Rectal smooth muscle tissue (tissue), 1 donor: ENCODE results near the gene CORIN.

ENCODE experiments used
- H3K27ac ChIP-seq: one replicate; pipeline ENCODE4 v1.7.0; 2013; ENCODE audit warnings: low read depth, low read length, inconsistent platforms
- H3K27me3 ChIP-seq: one replicate; pipeline ENCODE4 v1.7.0; 2013; ENCODE audit warnings: low read length; ENCODE audit not compliant: control insufficient read depth, insufficient read depth
- H3K36me3 ChIP-seq: one replicate; pipeline ENCODE4 v1.7.0; 2013; ENCODE audit warnings: low read length; ENCODE audit not compliant: control insufficient read depth, insufficient read depth
- H3K4me1 ChIP-seq: one replicate; pipeline ENCODE4 v1.7.0; 2013; ENCODE audit warnings: low read length; ENCODE audit not compliant: control insufficient read depth, insufficient read depth
- H3K4me3 ChIP-seq: one replicate; pipeline ENCODE4 v1.7.0; 2013; ENCODE audit warnings: low read length
- H3K9ac ChIP-seq: one replicate; pipeline ENCODE4 v1.7.0; 2013; ENCODE audit warnings: low read length

CORIN gene

DNA sequence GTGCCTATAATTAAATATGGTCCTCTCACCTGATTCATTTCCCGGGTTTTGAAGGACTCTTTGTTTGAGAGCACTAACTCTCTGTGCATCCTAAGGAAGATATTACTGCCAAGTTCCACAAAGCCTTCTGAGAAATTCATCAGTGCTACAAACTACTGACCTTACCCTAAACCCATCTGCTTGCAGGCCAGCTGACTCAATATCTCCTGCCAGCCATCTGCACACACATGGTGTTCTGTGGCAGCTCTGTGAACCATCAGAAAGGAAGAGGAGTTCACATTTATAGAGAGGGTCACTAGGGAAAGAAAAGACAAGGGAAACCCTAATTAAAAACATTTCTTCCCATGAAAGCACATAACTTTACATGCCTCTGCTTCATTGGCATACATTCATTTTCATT, 196.1 kb downstream of the CORIN start:
- Histone ChIP-seq H3K27ac (no peak overlapping the region), H3K36me3 (no peaks in the 10 kb centered on the region), H3K9ac (no peak overlapping the region), H3K4me3 (no peak overlapping the region), H3K27me3 (no peaks in the 10 kb centered on the region), H3K4me1 (no peaks in the 10 kb centered on the region)

- Histone ChIP-seq H3K4me3 (no peak overlapping the region), H3K27ac (no peak overlapping the region), H3K36me3 (no peaks in the 10 kb centered on the region), H3K27me3 (no peaks in the 10 kb centered on the region), H3K9ac (no peak overlapping the region), H3K4me1 (no peaks in the 10 kb centered on the region)
Observed at GRCh38 chr4:47640911-47641310, 197.0 kb downstream of the CORIN start.

- Histone ChIP-seq H3K4me1 (no peaks in the 10 kb centered on the region), H3K4me3 (no peak overlapping the region), H3K27me3 (no peaks in the 10 kb centered on the region), H3K9ac (no peak overlapping the region), H3K27ac (no peak overlapping the region), H3K36me3 (no peaks in the 10 kb centered on the region)
Observed at GRCh38 chr4:47639531-47639930, 198.3 kb downstream of the CORIN start.

DNA sequence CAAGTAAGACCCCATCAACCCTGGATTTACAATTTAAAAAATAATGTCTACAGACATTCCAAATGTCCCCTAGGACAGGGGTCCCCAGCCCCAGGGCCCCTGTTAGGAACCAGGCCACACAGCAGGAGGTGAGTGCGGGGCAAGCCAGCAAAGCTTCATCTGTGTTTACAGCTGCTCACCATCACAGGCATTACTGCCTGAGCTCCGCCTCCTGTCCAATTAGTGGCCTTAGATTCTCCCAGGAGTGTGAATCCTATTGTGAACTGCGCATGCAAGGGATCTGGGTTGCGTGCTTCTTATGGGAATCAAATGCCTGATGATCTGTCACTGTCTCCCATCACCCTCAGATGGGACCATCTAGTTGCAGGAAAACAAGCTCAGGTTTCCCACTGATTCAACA, 206.7 kb downstream of the CORIN start:
- Histone ChIP-seq H3K36me3 (no peaks in the 10 kb centered on the region), H3K4me1 (no peaks in the 10 kb centered on the region), H3K27me3 (no peaks in the 10 kb centered on the region), H3K4me3 (no peak overlapping the region), H3K27ac (no peak overlapping the region), H3K9ac (no peak overlapping the region)

- Histone ChIP-seq H3K27me3 (no peaks in the 10 kb centered on the region), H3K36me3 (no peaks in the 10 kb centered on the region), H3K27ac (no peak overlapping the region), H3K9ac (no peak overlapping the region), H3K4me1 (no peaks in the 10 kb centered on the region), H3K4me3 (no peak overlapping the region)
Observed at GRCh38 chr4:47624031-47624441, 213.8 kb downstream of the CORIN start.

- Histone ChIP-seq H3K27me3 (no peaks in the 10 kb centered on the region), H3K36me3 (no peaks in the 10 kb centered on the region), H3K9ac (no peak overlapping the region)
Observed at GRCh38 chr4:47621181-47621580, 216.7 kb downstream of the CORIN start.

GRCh38 chr4:47619691-47620090, 218.2 kb downstream of the CORIN start:
- H3K9ac ChIP-seq = no peak overlapping the region
- no peaks in the 10 kb centered on the region for H3K36me3 ChIP-seq
- H3K27me3 ChIP-seq = no peaks in the 10 kb centered on the region
- no peak overlapping the region for H3K4me3 ChIP-seq
- no peak overlapping the region for H3K27ac ChIP-seq
- no peaks in the 10 kb centered on the region for H3K4me1 ChIP-seq

More at GRCh38 chr4:47621181-47621580, 216.7 kb downstream of the CORIN start:
- Histone ChIP-seq H3K4me3 (no peak overlapping the region), H3K4me1 (no peaks in the 10 kb centered on the region), H3K27ac (no peak overlapping the region)

DNA sequence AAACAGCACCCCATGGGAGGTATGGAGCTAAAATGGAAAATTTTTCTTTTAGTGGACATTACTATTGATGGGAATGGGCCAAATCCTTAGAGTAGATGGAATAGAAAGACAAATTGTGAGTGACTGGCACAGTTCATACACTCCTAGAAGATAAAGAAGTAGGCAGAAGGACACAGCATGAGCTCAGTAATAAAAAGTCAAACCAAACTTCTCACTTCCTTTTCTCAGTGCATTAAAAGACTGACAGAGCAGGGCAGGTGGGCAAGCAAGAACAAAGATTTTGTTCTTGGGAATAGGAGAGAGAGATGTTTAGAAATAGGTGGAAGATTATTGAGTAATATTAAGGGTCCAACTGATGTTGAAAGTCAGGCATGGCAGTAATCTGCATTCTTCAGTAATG, 220.3 kb downstream of the CORIN start:
- no peaks in the 10 kb centered on the region for H3K27me3 ChIP-seq
- no peak overlapping the region for H3K4me3 ChIP-seq
- no peaks in the 10 kb centered on the region for H3K4me1 ChIP-seq
- H3K27ac ChIP-seq = no peak overlapping the region
- H3K36me3 ChIP-seq = no peaks in the 10 kb centered on the region
- H3K9ac ChIP-seq = no peak overlapping the region

- Histone ChIP-seq H3K9ac (no peak overlapping the region), H3K27me3 (no peaks in the 10 kb centered on the region), H3K4me3 (no peak overlapping the region)
Observed at GRCh38 chr4:47615385-47615784, 222.5 kb downstream of the CORIN start.

GRCh38 chr4:47612116-47613023, 225.5 kb downstream of the CORIN start:
- H3K9ac ChIP-seq = no peak overlapping the region
- H3K27me3 ChIP-seq = no peaks in the 10 kb centered on the region

More at GRCh38 chr4:47615385-47615784, 222.5 kb downstream of the CORIN start:
- Histone ChIP-seq H3K27ac (no peak overlapping the region), H3K36me3 (no peaks in the 10 kb centered on the region), H3K4me1 (no peaks in the 10 kb centered on the region)

DNA sequence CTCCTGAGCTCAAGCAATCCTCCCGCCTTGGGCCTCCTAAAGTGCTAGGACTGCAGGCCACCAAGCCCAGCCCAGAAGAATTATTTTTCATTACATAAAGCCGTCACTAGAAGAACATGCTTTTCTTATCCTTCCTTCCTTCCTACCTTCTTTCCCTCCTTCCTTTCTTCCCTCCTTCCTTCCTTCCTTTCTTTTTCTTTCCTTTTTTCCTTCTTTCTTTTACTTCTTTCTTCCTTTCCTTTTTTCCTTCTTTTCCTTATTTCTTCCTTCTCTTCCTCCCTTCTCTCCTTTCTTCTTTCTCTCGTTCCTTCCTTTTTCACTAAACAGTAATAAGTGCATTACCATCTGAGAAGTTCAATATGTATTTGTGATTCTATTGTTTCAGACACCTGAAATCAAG, 231.4 kb downstream of the CORIN start:
- no peaks in the 10 kb centered on the region for H3K36me3 ChIP-seq
- no peak overlapping the region for H3K4me3 ChIP-seq
- H3K9ac ChIP-seq = no peak overlapping the region
- H3K27ac ChIP-seq = no peak overlapping the region
- no peaks in the 10 kb centered on the region for H3K4me1 ChIP-seq
- H3K27me3 ChIP-seq = no peaks in the 10 kb centered on the region

More at GRCh38 chr4:47612116-47613023, 225.5 kb downstream of the CORIN start:
- Histone ChIP-seq H3K4me1 (no peaks in the 10 kb centered on the region), H3K36me3 (no peaks in the 10 kb centered on the region), H3K27ac (no peak overlapping the region), H3K4me3 (no peak overlapping the region)

DNA sequence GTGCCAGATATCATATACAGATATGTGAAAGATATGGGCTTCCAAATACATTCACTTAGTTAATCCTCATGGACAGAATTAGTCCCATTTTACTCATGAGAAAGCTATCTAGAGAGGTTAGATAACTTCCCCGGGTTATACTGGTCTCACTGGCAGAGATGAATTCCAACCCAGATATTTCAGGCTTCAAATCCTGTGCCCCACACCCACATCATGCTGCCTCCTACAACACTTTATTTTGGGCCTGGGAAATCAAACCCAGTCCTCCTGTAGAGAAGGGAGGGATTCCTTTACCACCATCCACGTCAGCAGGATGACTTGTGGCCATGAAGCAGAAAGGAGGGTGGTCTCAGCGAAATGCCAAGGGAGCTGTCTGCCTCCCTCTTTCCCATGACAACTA, 239.0 kb downstream of the CORIN start:
- no peaks in the 10 kb centered on the region for H3K36me3 ChIP-seq
- no peak overlapping the region for H3K9ac ChIP-seq
- no peak overlapping the region for H3K4me3 ChIP-seq
- no peaks in the 10 kb centered on the region for H3K27me3 ChIP-seq
- no peak overlapping the region for H3K27ac ChIP-seq
- H3K4me1 ChIP-seq = no peaks in the 10 kb centered on the region

GRCh38 chr4:47598320-47598719, 239.5 kb downstream of the CORIN start:
- H3K9ac ChIP-seq = no peak overlapping the region
- H3K27me3 ChIP-seq = no peaks in the 10 kb centered on the region
- H3K36me3 ChIP-seq = no peaks in the 10 kb centered on the region
- no peak overlapping the region for H3K4me3 ChIP-seq
- H3K27ac ChIP-seq = no peak overlapping the region
- no peaks in the 10 kb centered on the region for H3K4me1 ChIP-seq
